Liver (tissue), 3 donors: Measurements from ENCODE around the gene RASGRP3.

Experiments used
- EGR1 ChIP-seq, 2 donors: IDR thresholded peaks; 2 replicates each; pipeline ENCODE4 v1.6.1; 2016 to 2018; ENCODE audit warnings: antibody characterized with exemption in 2 of 2, low read depth in 2 of 2
- FOXA1 ChIP-seq: IDR thresholded peaks from 2 replicates; pipeline ENCODE4 v1.6.1; 2016; ENCODE audit warnings: antibody characterized with exemption
- GABPA ChIP-seq, 2 donors: IDR thresholded peaks in 1 of 2; conservative IDR thresholded peaks in 1 of 2; 2 replicates each; pipeline ENCODE4 v1.6.1; 2016; ENCODE audit warnings: antibody characterized with exemption in 2 of 2, mild to moderate bottlenecking in 1 of 2, moderate library complexity in 1 of 2
- HNF4G ChIP-seq: IDR thresholded peaks from 2 replicates; pipeline ENCODE4 v1.6.1; 2016; ENCODE audit warnings: antibody characterized with exemption
- JUND ChIP-seq, 2 donors: IDR thresholded peaks; 2 replicates each; pipeline ENCODE4 v1.6.1; 2016; ENCODE audit warnings: antibody characterized with exemption in 2 of 2
- RAD21 ChIP-seq, 2 donors: IDR thresholded peaks; 2 replicates each; pipeline ENCODE4 v1.6.1; 2016; ENCODE audit warnings: antibody characterized with exemption in 2 of 2, mild to moderate bottlenecking in 2 of 2
- RXRA ChIP-seq, 2 donors: IDR thresholded peaks; 2 replicates each; pipeline ENCODE4 v1.6.1; 2017 to 2018; ENCODE audit warnings: antibody characterized with exemption in 2 of 2, mild to moderate bottlenecking in 1 of 2
- TAF1 ChIP-seq: conservative IDR thresholded peaks from 2 replicates; pipeline ENCODE4 v1.6.1; 2016; ENCODE audit warnings: antibody characterized with exemption, mild to moderate bottlenecking
- YY1 ChIP-seq: IDR thresholded peaks from 2 replicates; pipeline ENCODE4 v1.6.1; 2016; ENCODE audit warnings: antibody characterized with exemption, mild to moderate bottlenecking
- TF ChIP-seq, protein P1 (sequence below): fragments of 150-350 bp; IDR thresholded peaks from 2 replicates; pipeline ENCODE4 v1.5.1; 2017; ENCODE audit warnings: improper control_type of control experiment, low read depth, low read length; ENCODE audit not compliant: missing input control
- TF ChIP-seq, protein P2 (sequence below): IDR thresholded peaks from 2 replicates; pipeline ENCODE4 v1.6.1; 2016; ENCODE audit warnings: antibody characterized with exemption
- TF ChIP-seq, protein P3 (sequence below): IDR thresholded peaks from 2 replicates; pipeline ENCODE4 v1.6.1; 2016; ENCODE audit warnings: antibody characterized with exemption
- TF ChIP-seq, protein P4 (sequence below): IDR thresholded peaks from 2 replicates; pipeline ENCODE4 v1.6.1; 2016; ENCODE audit warnings: antibody characterized with exemption, mild to moderate bottlenecking
- TF ChIP-seq, protein P5 (sequence below): IDR thresholded peaks from 2 replicates; pipeline ENCODE4 v1.6.1; 2016; ENCODE audit warnings: antibody characterized with exemption
- donor health status: healthy.
- donor health status: healthy.

DNA sequence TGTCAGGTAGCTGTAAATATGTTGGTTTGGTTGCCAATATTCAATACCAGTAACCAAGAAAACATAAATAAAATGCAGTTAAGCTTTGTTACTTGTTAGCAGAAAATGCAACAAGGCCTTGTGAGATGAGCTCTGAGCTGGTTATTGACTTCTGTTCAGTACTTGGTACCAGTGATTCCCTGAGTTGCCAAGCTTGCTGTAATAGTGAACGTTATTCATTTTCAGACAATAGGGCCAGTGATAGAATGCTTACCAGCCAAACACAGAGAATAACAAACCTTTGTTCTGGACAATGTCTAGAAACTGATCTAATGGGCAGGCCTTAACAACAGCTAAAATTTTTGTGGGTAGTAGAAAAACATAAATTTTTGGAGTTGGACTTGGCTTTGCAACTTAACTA, 29.5 kb downstream of the RASGRP3 start:
- TF ChIP-seq RAD21 (IDR thresholded peaks at IDR 0.05) (no peak), HNF4G (no peak), YY1 (no peak), EGR1 (IDR thresholded peaks at IDR 0.05; ENCODE audit: low read depth in 2 of 2) (no peak), TAF1 (no peak), RXRA (IDR thresholded peaks at IDR 0.05) (no peak), GABPA (IDR thresholded peaks at IDR 0.05 in 1 of 2, conservative IDR thresholded peaks at IDR 0.05 in 1 of 2) (no peak), FOXA1 (no peak), JUND (IDR thresholded peaks at IDR 0.05) (no peak)
- TF ChIP-seq, protein P1, sequence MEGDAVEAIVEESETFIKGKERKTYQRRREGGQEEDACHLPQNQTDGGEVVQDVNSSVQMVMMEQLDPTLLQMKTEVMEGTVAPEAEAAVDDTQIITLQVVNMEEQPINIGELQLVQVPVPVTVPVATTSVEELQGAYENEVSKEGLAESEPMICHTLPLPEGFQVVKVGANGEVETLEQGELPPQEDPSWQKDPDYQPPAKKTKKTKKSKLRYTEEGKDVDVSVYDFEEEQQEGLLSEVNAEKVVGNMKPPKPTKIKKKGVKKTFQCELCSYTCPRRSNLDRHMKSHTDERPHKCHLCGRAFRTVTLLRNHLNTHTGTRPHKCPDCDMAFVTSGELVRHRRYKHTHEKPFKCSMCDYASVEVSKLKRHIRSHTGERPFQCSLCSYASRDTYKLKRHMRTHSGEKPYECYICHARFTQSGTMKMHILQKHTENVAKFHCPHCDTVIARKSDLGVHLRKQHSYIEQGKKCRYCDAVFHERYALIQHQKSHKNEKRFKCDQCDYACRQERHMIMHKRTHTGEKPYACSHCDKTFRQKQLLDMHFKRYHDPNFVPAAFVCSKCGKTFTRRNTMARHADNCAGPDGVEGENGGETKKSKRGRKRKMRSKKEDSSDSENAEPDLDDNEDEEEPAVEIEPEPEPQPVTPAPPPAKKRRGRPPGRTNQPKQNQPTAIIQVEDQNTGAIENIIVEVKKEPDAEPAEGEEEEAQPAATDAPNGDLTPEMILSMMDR = no peak
- TF ChIP-seq, protein P2, sequence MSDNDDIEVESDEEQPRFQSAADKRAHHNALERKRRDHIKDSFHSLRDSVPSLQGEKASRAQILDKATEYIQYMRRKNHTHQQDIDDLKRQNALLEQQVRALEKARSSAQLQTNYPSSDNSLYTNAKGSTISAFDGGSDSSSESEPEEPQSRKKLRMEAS = no peak
- TF ChIP-seq, protein P3, sequence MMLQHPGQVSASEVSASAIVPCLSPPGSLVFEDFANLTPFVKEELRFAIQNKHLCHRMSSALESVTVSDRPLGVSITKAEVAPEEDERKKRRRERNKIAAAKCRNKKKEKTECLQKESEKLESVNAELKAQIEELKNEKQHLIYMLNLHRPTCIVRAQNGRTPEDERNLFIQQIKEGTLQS = no peak
- TF ChIP-seq, protein P4, sequence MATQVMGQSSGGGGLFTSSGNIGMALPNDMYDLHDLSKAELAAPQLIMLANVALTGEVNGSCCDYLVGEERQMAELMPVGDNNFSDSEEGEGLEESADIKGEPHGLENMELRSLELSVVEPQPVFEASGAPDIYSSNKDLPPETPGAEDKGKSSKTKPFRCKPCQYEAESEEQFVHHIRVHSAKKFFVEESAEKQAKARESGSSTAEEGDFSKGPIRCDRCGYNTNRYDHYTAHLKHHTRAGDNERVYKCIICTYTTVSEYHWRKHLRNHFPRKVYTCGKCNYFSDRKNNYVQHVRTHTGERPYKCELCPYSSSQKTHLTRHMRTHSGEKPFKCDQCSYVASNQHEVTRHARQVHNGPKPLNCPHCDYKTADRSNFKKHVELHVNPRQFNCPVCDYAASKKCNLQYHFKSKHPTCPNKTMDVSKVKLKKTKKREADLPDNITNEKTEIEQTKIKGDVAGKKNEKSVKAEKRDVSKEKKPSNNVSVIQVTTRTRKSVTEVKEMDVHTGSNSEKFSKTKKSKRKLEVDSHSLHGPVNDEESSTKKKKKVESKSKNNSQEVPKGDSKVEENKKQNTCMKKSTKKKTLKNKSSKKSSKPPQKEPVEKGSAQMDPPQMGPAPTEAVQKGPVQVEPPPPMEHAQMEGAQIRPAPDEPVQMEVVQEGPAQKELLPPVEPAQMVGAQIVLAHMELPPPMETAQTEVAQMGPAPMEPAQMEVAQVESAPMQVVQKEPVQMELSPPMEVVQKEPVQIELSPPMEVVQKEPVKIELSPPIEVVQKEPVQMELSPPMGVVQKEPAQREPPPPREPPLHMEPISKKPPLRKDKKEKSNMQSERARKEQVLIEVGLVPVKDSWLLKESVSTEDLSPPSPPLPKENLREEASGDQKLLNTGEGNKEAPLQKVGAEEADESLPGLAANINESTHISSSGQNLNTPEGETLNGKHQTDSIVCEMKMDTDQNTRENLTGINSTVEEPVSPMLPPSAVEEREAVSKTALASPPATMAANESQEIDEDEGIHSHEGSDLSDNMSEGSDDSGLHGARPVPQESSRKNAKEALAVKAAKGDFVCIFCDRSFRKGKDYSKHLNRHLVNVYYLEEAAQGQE = no peak
- TF ChIP-seq, protein P5, sequence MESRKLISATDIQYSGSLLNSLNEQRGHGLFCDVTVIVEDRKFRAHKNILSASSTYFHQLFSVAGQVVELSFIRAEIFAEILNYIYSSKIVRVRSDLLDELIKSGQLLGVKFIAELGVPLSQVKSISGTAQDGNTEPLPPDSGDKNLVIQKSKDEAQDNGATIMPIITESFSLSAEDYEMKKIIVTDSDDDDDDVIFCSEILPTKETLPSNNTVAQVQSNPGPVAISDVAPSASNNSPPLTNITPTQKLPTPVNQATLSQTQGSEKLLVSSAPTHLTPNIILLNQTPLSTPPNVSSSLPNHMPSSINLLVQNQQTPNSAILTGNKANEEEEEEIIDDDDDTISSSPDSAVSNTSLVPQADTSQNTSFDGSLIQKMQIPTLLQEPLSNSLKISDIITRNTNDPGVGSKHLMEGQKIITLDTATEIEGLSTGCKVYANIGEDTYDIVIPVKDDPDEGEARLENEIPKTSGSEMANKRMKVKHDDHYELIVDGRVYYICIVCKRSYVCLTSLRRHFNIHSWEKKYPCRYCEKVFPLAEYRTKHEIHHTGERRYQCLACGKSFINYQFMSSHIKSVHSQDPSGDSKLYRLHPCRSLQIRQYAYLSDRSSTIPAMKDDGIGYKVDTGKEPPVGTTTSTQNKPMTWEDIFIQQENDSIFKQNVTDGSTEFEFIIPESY = no peak
